GM12891 (cell line): ENCODE data around the gene ETS1.

ENCODE experiments used
- POLR2A ChIP-seq: IDR thresholded peaks from 2 replicates; pipeline ENCODE4 v1.6.1; 2011; ENCODE audit warnings: low read depth, low read length, control low read depth
- TAF1 ChIP-seq: IDR thresholded peaks from 2 replicates; pipeline ENCODE4 v1.6.1; 2011; ENCODE audit warnings: low read depth, low read length, control low read depth

GRCh38 chr11:128415539-128415938 lies 171.8 kb downstream of the ETS1 start:
- TF ChIP-seq TAF1, result no peak
- TF ChIP-seq POLR2A, result no peak
